ENCODE results near the gene ST6GALNAC3. TPM values are rescaled to one million over a fixed set of nuclear protein-coding genes. Genes with fewer than 3 reads are reported as not detected.
A peak's percentile ranks its signal among the peaks of the same experiment; 100 is the strongest.

The ST6GALNAC3 gene
- total RNA-seq, 1 donor from 2014 or later, result 0.72 TPM

GRCh38 chr1:76254104-76255030 is 179.8 kb downstream of the ST6GALNAC3 start:
- peak; percentile 59 for ATAC-seq

- no peak for ATAC-seq
These were observed 182.0 kb downstream of the ST6GALNAC3 start for GRCh38 chr1:76256289-76257223.

- ATAC-seq, result no peak
These were observed 183.3 kb downstream of the ST6GALNAC3 start for GRCh38 chr1:76257823-76258222.

GRCh38 chr1:76259270-76259669 is 184.7 kb downstream of the ST6GALNAC3 start:
- no peak for ATAC-seq

- no peak for ATAC-seq
These were observed 185.7 kb downstream of the ST6GALNAC3 start for GRCh38 chr1:76260279-76260678.

GRCh38 chr1:76262601-76263000 is 188.1 kb downstream of the ST6GALNAC3 start:
- ATAC-seq, result no peak

GRCh38 chr1:76264642-76265041 is 190.1 kb downstream of the ST6GALNAC3 start:
- ATAC-seq, result no peak

GRCh38 chr1:76266762-76267161 is 192.2 kb downstream of the ST6GALNAC3 start:
- no peak for ATAC-seq

- ATAC-seq, result no peak
These were observed 193.1 kb downstream of the ST6GALNAC3 start for GRCh38 chr1:76267631-76268030.

GRCh38 chr1:76268341-76268740 is 193.8 kb downstream of the ST6GALNAC3 start:
- no peak for ATAC-seq

- ATAC-seq, result peak; percentile 51
These were observed 194.6 kb downstream of the ST6GALNAC3 start for GRCh38 chr1:76269155-76269554.

GRCh38 chr1:76274302-76274701 is 199.8 kb downstream of the ST6GALNAC3 start:
- no peak for ATAC-seq

GRCh38 chr1:76274718-76275117 is 200.2 kb downstream of the ST6GALNAC3 start:
- no peak for ATAC-seq

GRCh38 chr1:76278711-76279100 is 204.2 kb downstream of the ST6GALNAC3 start:
- no peak for ATAC-seq

- no peak for ATAC-seq
These were observed 204.7 kb downstream of the ST6GALNAC3 start for GRCh38 chr1:76279101-76279748.

GRCh38 chr1:76281306-76281705 is 206.8 kb downstream of the ST6GALNAC3 start:
- no peak for ATAC-seq

- no peak for ATAC-seq
These were observed 210.3 kb downstream of the ST6GALNAC3 start for GRCh38 chr1:76284842-76285241.

- ATAC-seq, result no peak
These were observed 211.1 kb downstream of the ST6GALNAC3 start for GRCh38 chr1:76285578-76286135.

- ATAC-seq, result no peak
These were observed 213.4 kb downstream of the ST6GALNAC3 start for GRCh38 chr1:76287917-76288316.

- no peak for ATAC-seq
These were observed 214.4 kb downstream of the ST6GALNAC3 start for GRCh38 chr1:76288758-76289483.

- ATAC-seq, result no peak
These were observed 215.1 kb downstream of the ST6GALNAC3 start for GRCh38 chr1:76289692-76290091.

GRCh38 chr1:76290271-76290670 is 215.7 kb downstream of the ST6GALNAC3 start:
- ATAC-seq, result no peak
